Globus pallidus (tissue), 1 donor: ENCODE measurements around the gene INO80D.
"Not testable (repeated sequence)": the region's sequence is repeated elsewhere in the genome, so short reads cannot be mapped to it uniquely, and the experiment has no call there.

Experiments
- DNase-seq: peaks from one replicate; pipeline ENCODE4 v3.0.0-alpha.2; 2015; ENCODE audit warnings: low spot score

INO80D gene, protein sequence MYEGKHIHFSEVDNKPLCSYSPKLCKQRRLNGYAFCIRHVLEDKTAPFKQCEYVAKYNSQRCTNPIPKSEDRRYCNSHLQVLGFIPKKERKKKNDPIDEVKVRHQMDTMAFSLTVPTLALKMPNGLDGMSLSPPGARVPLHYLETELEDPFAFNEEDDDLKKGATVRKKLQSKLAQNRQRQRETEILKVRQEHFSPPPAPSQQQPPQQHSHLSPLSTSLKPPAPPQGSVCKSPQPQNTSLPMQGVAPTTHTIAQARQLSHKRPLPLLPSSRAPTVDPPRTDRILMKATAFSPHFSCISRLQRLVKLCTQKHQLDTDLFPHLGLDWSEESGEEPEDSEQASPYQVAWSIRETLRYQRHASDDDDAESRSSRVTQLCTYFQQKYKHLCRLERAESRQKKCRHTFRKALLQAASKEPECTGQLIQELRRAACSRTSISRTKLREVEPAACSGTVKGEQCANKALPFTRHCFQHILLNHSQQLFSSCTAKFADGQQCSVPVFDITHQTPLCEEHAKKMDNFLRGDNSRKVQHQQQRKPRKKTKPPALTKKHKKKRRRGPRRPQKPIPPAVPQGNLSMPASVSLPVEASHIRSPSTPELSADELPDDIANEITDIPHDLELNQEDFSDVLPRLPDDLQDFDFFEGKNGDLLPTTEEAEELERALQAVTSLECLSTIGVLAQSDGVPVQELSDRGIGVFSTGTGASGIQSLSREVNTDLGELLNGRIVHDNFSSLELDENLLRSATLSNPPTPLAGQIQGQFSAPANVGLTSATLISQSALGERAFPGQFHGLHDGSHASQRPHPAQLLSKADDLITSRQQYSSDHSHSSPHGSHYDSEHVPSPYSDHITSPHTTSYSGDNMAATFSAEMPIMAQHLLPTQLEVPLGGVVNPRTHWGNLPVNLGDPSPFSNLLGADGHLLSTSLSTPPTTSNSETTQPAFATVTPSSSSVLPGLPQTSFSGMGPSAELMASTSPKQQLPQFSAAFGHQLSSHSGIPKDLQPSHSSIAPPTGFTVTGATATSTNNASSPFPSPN

DNA sequence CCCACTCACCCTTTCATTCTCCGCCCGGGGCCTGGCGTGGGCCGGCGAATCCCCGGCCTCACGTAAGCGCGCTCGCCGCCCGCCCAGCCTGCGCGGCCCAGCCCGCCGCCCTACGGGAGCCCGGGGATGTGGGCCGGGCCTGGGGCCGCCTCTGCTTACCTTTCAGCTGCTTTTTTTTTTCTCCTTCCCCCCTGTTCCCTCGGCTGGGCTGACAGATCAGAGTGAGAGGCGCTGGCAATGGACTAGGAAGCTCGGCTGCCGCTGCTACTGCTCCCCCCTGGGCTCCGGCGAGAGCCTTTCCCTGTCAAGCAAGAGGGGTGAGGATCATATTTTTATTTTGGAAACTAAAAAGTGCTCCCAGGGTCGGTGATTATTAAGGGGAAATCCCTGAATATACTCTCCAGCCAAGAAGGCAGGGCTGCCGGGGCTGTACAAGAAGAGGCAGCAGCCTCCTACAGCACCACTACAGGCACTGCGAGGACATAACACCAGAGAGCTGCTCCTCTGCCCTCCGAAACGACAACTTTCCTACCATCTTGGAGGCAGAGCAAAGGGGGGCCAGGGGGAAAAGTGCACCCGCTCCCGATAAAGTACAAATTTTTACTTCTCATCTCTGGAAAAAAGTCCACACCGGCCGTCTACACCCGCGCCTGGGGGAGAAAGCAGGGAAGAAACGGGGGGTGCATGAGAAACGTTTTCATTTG, at the start of gene INO80D:
Gene INO80D, minus strand, starts transcription at position 433 of the 704 bp plus-strand sequence. CDS start 23,158 bp downstream, outside the sequence.
- DNase-seq: peak; percentile 84

DNA sequence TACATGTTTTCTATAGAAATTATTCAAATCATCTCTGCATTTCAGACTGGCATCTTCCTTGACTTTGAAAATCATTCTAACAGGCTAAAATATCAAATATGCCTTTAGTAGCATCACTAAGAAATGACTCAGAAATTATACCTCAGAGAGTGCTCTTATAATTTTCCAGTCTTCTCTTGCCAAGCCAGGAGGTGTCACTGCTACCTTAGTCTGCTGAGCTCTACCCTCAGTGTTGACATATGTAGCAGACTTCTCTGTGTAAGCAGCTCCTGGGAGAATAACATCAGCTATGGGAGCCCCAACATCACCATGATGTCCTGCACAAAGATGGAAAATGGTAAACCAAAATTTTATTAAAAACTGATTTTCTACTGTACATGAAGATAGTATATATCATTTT, 41.7 kb upstream of the INO80D start:
- DNase-seq: no peak

DNA sequence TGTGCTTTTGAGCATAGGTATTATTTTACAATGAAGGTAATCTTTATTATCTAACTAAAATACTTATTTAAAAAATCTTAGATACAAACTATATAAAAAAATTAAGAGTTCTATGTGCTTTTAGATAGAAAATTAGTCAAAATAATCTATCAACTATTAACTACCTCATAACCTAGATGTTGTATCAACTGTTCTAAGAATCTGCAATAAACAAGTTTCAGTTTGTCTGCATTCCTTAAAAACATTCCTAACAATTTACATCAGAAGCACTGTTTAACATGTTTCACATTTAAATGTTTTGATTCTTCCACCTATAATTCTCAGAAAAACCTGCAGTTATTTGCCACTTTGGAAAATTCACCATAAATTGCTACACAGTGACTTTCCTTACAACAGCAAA, 39.9 kb upstream of the INO80D start:
- no peak for DNase-seq

DNA sequence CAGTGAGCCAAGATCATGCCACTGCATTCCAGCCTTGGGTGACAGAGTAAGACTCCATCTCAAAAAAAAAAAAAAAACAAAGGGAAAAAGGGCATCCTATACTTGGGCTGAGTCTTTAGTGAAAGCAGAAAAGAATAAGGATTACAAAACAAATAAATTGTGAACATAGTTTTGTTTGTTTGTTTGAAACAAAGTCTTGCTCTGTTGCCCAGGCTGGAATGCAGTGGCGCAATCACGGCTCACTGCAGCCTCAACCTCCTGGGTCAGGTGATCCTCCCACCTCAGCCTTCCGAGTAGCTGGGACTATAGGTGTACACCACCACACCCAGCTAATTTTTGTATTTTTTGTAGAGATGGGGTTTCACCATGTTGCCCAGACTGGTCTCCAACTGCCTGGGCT, 36.6 kb upstream of the INO80D start:
- DNase-seq: not testable (repeated sequence)

DNA sequence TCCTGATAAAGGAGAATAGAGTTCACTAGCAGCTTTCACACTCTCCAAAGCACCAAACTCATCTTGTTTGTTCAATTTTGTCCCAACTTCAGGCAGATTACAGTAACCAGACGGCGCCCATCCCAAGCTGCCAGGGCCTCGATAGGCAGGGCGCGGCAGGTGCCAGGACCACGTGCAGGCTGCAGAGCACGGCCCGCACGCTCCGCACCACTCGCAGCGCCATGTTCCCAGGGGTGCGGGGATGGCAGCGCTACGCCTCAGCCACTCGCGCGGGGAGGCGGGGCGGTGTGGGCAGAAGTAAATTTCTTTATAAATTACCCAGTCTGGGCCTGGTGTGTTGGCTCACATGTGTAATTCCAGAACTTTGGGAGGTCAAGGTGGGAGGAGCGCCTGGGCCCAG, 30.3 kb upstream of the INO80D start:
- no peak for DNase-seq

DNA sequence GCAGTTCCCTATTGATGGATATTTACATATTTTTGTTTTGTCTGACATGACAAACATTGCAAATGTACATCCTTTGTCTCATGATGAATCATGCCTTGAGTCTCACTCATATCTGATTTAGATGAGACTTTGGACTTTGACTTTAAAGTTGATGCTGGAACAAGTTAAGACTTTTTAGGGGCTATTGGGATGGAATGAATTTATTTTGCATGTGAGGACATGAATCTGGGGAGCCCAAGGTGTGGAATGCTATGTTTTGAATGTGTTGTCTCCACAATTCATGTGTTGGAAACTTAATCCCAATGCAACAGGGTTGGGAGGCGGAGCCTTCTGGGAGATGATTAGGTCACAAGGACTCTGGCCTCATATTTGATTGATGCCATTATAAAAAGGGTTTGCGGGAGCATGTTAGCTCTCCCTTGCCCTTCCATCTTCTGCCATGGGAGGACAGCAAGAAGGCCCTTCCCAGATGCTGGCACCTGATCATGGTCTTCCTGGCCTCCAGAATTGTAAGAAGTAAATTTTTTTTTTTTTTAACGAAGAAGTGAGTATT, 29.1 kb upstream of the INO80D start:
- no peak for DNase-seq

DNA sequence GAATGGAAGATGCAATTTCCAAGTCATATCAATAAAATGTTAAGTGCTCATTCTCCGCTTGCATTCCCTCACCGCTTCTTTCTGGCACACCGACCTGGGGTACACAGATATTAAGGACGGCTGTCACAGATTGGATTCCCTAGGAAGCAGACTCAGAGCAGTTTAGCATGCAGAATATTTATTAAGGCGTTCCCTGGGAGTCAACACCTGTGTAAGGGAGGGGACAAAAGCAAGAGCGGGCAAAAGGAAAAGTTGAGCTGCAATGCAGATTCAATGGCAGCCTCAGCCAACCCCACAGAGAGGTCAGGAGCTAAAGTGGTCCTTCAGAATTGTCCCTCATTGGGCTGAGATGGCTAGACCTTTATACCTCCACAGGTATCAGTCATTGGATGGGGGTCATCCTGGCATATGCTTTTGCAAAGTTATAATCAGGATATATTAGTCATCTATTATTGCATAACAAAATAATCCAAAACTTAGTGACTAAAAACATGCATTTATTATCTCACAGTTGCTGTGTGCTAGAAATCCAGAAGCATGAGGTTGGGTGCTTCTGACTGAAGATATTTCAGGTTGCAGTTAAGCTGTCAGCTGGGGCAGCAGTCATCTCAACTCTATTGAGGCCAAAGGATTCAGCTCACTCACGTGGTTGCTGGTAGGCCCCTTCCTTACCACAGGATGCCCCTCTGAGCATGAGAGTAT, 27.0 kb upstream of the INO80D start:
- no peak for DNase-seq

DNA sequence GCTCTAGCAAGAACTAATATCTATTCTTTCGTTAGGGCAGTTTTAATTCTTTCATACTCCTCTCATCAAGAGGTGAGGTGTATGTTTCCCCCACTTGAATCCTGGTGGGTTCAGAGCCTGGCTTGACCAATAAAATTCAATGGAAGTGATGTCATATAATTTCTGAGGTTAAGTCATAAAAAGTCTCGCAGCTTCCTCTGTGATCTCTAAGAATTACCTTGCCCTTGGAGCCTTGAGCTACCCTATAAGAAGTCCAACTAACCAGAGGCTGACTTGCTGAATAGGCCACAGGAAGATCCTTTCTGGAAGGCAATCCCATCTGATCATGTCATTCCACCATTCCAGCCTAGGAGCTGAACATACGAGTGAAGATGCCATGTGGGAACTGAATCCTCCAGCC, 26.1 kb upstream of the INO80D start:
- no peak for DNase-seq

DNA sequence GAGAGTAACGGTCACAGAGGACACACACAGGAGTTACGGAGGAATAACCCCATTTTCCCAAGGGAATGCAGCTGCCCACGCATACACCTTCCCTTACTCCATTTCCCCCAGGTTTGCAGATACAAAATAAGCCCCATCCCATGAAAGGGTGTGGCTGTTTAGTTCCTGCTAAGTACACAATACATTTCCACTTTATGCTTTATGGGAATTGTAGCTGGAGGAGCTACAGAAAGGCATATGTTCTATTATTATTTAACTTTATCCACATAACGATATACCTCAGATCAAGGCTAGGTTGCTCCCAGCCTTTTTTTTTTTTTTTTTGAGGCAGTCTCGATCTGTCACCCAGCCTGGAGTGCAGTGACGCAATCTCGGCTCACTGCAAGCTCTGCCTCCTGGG, 22.7 kb upstream of the INO80D start:
- DNase-seq: no peak

DNA sequence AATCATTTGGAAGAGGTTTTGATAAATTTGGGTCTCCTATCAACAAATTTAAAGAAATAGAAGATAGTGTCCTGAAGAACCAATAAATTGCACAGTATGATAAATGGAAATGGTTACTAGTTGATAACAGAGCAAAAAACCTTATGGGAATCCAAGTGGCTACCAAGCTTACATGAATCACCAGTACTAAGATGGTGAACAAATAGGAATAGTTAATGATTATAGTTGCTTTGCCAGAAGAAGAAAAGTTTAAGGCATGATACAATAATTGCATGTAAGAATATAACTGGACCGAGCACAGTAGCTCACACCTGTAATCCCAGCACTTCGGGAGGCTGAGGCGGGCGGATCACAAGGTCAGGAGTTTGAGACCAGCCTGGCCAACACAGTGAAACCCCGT, 19.6 kb upstream of the INO80D start:
- DNase-seq: no peak

DNA sequence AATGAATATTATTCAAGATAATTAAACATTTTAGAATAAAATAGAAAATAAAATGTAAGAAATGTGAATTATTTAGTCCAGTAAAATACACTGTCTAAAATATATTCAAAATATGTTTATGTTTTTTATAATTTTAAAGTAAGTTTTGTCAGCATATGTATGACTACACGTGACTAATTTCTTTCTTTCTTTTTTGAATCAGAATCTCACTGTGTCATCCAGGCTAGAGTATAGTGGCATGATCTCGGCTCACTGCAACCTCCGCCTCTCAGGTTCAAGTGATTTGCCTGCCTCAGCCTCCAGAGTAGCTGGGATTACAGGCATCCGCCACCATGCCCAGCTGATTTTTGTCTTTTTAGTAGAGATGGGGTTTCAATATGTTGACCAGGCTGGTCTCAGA, 19.1 kb upstream of the INO80D start:
- DNase-seq: no peak

DNA sequence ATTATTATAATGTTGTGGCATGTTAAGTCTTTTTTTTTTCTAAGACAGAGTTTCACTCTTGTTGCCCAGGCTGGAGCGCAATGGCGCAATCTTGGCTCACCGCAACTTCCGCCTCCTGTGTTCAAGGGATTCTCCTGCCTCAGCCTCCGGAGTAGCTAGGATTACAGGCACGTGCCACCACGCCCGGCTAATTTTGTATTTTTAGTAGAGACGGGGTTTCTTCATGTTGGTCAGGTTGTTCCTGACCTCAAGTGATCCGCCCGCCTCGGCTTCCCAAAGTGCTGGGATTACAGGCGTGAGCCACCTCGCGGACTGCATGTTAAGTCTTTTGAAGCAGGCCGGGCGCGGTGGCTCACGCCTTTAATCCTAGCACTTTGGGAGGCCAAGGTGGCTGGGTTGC, 12.9 kb upstream of the INO80D start:
- not testable (repeated sequence) for DNase-seq

DNA sequence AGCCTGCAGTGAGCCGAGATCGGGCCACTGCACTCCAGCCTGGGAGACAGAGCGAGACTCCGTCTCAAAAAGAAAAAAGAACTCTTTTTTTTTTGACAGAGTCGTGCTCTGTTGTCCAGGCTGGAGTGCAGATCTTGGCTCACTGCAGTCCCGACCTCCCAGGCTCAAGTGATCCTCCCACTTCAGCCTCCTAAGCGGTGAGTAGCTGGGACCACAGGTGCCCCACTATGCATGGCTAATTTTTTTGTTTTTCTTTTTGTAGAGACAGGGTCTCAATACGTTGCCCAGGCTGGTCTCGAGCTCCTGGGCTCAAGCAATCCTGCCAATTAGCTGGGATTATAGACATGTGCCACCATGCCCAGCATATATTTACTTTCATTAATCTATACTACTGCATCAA, 12.5 kb upstream of the INO80D start:
- no peak for DNase-seq

DNA sequence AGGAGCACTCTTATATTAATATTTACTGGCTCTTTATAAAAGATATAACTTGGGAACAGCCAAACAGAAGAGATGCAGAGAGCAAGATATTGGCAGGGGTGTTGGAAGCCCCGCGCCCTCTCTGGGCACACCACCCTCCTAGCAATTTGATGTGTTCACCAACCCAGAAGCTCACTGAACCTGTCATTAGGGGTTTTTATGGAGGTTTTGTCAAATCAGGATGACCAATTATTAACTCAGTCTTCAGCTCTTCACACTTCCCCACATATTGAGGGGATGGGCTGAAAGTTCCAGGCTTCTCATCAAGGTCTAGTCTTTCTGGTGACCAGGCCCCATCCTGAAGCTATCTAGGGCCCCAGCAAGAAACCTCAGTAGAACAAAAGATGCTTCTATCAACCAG, 10.9 kb upstream of the INO80D start:
- no peak for DNase-seq

DNA sequence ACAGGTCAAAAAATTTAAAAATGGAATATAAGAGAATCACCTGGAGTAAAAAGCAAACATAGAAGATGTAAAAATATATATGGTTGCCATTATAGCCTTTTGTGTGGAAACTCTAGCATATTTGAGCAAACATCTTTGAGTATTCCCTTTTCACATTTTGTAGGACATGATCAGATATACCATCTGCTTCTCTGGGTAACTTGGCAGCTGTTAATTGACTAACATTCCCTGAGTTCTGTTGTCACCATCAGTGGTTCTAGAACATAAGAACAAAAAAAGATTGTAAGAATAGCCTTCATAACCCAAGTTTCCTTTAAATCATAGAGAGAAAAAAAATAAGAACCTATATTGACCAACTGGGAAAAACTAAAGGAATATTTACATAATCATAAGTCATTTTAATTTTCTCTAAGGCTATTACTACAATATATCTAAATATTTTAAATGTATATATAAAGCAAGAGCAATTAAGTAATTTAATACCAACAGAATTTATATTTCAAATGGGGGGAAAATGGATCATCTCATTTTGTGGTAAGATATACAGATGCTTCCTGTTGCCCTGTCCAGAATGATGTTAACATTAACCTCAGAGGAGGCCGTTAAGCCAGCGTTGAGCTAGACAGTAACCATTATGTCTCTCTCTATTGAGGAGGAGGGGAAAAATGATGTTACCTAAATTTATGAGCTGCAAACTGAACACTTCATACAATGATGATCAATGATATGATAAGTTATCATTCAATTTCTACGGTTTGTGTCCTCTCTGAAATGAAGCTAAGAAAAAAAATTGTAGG, 9.8 kb upstream of the INO80D start:
- DNase-seq: no peak

DNA sequence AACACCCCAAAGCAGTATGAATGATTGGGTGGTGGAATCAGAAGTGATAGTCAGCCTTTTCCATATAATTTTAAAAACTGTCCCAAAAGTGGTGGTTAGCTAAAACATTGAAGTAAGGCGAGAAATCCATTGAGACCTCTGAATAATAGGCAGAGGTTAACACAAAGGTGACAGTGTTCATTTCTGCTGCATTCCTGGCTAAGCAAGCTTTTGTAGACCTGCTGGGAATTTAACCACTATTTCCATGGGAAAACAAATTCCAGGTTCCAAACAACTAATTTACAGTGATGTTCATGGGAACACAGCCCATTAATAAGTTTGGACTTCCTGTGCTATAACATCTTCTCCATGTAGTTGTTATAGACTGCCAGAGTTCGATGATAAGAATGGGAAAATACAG, 6.3 kb upstream of the INO80D start:
- no peak for DNase-seq

DNA sequence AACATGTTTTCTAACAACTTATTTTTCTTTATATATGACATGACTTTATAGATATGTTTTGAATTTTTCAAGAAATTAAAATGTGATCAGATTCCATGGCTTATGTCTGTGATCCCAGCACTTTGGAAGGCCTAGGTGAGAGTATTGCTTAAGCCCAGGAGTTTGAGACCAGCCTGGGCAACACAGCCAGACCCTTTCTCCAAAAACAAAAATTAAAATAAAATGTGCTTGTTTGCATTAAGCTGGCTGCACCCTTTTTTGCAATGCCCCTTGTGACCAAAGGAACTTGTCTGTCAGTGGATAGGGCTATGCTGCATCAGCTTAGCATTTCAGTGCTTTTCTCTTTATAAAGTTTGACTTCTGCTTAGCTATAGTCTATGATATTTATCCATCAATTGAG, 2.3 kb upstream of the INO80D start:
- no peak for DNase-seq

DNA sequence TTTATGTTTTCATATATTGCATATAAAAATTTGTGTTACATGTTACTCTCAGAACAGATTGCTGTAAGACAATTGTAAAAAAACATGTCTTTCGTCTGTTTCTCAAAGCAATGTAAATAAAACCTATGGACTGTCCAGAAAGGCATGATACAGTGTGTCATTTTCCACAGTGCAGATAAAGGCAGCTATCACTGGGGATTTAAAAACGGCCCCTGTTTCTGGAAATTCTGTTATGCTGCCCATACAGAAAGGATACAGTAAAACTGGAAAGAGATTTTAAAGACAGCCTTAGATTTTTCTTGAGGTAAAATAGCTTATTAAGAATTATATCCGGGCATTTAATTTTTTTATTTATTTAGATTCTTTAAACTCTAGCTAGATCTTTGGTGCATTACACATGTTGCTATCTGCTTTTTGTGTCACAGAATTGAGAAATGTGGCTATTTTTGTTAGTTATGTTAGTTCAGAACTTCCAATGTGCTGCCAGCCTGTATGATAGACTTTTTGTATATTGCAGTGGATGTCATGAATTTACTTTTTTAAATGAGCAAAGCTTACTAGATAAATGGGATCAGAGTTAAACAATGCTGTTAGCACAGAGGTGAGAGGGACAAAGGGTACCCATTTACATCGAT, 859 bp upstream of the INO80D start:
- DNase-seq: peak; percentile 28

DNA sequence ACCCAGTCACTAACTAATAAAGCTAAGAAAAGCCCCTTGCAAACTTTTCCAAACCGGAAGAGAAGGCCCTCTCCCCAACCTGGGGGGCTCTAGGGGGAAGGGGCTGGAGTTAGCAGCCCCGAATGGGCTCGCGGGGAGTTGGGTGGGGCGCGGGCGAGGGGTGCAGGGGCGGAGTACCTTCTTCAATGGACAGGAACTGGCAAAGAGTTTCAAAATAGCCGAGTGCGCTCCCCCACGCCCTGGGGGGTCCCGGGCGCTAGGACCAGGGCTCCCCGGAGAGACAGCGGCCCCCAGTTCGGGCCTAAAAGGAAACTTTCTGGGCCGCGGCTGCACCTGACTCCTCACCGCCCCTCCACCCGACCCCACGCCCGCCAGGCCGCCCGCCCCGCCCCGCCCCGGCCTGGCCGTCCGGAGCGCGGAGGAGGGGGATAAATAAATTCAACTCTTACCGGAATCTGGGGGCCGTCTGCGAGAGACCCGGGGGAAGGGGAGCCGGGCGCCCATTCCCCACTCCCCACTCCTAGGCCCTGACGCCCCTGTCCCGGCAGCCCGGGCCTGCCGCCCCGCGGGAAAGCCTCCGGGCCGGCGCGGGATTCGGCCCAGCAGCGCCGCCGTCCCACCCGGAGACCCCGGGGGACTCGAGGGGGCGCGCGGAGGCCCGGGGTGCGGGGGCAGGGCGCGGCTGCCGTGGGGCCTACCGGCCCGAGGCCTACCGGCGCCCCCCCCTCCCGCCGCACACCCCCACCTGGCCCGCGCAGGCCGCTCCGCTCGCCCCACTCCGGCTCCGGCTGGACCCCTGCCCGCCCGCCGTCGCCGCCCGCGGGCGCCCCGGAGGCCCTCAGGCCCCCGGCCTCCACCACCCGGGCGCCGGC, 868 bp downstream of the INO80D start:
- peak; percentile 33 for DNase-seq
